Fibroblast of peridontal ligament (primary cell): ENCODE results near the gene LDLRAD1.
"Not testable (repeated sequence)": the region's sequence is repeated elsewhere in the genome, so short reads cannot be mapped to it uniquely, and the experiment has no call there.

Source experiments
- DNase-seq: peaks from one replicate; pipeline ENCODE4 v3.0.0-alpha.2; 2010; ENCODE audit errors: extremely low read depth

LDLRAD1 gene

DNA sequence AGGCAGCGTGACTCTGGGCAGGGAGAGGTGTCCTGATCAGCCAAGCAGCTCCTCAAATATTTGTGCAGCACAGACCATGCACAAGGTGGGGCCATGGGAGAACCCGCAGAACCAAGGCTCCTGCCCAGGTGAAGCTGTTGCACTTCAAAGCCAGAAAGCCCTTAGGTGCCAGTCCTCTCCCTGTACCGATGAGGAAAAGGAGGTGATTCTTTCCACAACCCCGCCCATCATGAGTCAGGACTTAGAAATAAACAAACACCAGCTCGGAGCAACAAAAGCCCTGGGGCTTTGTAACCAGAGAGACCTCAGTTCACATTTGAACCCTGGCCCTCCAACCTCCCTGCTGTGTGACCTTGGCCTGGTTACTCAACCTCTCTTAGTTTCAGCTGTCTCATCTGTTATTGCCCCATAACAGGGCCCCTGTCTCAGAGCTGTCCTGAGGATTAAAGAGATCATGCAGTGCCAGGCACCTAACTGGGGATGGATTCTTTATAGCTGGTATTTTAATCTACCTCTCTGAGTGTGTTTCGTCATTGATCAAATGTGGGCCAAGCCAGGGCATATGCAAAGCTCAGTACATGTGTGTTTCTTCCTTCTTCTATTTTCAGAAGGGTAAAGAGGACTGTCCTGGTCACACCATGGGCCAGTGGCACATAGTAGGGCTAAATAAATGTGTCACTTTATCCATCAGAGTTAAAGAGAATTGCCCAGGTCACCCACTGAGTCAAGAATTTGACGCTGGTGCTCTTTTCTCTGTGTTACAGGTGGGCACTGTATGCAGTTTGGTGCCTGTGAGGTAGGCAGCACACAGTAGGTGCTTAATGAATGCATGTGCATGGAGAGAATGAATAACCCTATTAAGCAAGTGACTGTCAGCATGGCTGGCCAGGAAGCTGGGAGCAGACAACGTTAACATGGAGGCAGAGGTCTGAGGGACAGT lies 1.4 kb downstream of the LDLRAD1 start:
- peak; percentile 23 for DNase-seq

DNA sequence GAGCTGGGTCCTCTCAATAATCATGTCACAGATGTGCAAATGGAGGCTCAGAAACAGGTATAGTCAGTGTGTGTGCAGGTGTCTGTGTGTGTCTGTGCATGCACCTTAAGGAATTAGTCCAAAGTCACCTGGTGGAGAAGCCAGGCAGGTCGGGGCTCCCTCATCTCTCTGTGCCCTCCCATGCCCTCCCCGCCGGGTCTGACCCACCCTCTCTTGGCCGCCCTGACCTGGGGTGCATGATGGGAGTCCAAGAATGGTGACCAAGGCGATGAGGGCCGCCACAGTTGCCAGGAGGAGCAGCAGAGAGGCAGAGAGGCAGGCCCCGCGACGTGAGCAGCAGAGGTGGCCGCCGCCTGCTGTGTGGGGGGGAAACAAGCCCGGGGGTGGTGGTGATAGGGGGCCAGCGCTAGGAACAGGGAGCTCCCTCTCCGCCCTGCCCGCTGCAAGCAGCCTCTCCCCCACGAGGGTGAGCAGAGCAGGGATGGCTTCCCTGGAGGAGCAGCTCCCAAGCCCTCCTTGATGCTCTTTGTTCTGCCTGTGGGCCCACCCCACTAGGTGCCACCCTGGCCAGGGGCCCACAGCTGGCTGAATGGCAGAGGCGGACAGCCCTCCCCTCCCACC lies 3.9 kb downstream of the LDLRAD1 start:
- DNase-seq = no peak

DNA sequence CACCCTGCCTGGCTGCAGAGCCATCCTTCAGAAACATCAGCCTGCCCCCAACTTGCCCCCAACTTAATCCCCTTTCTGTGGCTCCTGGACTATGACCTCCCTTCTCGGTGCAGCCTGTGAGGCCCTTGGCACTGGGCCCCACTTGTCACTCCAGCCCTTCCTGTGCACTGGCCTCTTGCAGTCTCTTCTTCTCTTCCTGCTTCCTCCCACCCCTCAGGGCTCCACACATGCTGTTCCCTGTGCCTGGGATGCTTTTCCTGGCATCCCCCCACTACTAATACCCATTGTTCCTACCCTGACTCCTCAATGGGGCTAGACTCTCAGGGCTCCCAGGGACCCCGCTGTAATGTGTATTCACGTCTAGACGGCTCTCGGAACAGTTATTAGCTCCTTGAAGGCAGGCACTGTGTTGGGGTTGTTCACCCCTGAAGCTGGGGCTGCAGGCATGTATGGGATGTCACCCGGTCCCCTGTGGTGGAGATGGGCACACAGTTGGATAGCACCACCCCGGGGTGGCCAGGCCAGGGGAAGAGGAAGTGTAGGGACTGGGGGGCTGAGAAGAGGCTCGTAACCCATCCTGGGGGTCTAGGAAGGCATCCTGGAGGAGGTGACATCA lies 4.5 kb downstream of the LDLRAD1 start:
- no peak for DNase-seq

DNA sequence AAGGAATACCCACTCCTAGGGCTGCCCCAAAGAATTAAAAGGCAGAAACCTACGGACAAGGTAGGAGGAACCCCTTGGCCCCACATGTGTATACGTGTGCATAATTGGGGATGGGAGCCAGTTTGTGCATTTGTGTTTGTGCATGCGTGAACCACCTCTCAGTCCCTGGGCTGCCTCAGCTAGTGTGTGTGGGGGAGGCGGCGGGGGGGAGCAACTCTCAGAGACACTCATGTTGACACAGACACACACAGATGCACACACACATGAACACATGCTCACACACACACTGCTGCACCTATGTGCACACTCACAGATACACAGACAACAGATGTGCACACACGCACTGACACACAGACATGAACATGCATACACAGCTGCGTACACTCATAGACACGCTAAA lies 5.1 kb downstream of the LDLRAD1 start:
- DNase-seq = no peak

DNA sequence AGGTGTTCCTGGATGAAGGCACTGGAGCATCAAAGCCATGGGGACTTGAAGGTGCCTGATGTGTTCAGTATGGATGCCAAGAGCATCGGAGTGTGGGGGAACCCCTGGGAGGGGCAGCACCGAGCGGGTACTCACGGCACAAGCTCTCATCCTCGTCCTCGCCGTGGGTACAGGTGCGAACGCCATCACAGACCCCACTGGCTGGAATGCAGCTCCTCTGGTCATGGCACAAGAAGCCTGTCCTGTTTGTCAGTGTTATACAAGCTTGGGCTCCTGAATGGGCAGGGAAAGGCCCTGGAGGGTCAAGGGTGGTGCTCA lies 6.0 kb downstream of the LDLRAD1 start:
- DNase-seq = no peak

DNA sequence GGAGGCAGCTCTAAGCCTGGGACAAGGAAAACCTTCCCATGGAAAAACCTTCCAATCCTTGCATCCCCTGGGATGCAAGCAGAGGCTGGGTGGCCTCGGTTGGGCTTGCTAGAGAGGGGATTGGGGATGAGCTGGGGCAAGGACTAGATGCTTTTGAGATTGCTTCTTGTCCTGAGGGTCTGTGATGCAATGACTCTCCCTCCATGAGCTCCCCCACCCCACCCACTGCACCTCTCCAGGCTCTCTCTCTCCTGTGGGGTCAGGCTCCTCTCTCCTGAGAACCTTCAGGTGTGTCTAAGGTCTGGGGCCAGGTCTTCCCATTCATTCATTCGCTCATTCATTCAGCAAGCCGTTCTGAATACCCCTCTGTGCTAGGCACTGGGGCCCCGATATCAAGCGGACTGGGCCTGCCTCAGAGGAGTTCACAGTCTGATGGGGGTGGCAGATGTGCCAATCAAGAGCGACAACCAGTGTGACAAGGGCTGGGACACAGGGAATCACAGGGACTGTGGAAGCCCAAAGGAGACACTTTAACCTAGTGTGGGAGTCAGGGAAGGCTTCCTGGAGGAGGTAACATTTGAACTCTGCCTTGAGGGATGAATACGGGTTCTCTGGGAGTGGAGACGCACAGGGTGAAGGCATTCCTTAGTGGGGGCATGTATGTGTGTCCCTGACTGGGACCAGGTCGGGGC lies 6.5 kb downstream of the LDLRAD1 start:
- DNase-seq = no peak

DNA sequence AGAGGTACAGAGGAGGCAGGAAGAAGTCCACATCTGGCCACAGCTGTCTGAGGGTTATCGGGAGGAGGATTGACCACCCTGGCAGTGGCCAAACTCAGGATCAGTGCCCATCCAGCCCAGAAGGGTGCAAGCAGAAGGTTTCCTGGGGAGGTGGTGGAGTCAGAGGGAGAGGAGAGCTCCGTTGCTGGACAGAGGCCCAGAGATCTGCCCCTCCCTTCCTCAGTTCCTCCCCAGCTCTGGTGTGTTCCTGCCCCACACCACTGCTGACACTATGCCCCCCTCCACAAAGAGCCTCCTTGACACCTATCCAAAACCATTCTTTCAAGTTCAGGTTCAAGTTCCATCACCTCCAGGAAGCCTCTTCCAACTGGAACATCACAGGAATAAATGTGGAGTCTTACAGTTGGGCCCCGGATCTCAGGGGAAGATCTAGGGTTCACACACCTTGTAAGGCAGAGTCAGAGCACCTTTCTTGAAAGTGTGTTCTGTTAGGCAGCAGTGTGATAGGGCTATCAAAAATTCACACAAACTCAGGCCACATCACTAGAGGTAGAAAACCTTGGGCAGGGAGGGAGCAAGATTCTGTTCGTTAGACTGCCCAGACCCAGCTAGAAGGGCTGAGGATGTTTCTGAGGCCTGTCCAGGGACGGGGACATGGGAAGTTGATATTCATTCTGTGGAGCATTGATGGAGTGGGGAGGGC lies 7.4 kb downstream of the LDLRAD1 start:
- DNase-seq = no peak

DNA sequence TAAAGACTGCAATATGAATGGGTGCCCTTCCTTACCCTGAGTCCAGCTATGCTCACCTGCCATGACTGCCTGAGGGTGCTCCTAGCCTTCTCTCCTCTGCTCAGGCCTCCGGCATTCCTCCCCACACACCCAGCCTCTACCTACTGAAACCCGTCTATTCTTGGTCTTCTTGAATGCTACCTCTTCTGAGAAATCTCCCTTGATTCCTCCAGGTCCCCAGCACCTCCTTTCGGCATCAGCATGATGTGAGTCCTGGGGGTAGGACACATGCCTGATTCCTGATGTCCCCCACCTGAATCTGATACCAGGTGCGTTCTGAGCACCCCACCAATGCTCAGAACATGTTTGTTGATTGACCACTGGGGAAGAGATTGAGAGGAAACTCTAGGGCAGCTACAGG lies 8.6 kb downstream of the LDLRAD1 start:
- DNase-seq = no peak

DNA sequence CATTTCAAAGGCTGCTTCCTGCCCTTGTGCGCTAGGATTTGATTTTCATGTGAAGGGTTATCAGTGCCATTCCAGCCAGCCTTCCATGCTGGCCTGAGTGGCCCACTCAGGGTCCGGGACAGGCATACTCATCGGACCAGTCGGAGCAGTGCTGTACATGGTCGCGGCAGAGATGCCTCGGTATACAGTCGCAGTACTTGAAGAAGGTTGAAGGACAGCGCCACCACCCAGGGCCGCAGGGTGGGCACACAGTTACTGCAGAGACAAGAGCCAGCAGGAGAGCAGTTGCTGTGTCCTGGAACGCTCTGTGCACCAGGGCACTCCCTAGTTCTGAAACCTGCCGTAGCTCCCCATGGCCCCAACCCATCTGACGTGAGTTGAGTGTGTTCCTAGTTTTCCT lies 9.1 kb downstream of the LDLRAD1 start:
- no peak for DNase-seq

DNA sequence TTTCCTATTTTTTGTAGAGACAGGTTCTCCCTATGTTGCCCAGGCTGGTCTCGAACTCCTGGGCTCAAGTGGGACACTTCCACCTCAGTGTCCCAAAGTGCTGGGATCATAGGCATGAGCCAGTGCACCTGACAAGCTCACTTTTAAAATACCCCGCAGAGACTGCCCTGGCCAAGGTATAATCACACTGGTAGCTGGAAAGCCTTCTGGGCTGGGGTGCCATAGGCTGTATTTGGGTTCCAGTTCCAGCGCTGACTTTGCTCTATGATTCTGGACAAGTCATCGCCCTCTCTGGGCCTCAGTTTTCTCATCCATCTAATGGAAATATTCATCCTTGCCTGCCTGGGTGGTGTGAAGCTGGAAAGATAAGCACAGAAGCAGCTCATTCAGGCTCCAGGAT lies 10.4 kb downstream of the LDLRAD1 start:
- DNase-seq = no peak

DNA sequence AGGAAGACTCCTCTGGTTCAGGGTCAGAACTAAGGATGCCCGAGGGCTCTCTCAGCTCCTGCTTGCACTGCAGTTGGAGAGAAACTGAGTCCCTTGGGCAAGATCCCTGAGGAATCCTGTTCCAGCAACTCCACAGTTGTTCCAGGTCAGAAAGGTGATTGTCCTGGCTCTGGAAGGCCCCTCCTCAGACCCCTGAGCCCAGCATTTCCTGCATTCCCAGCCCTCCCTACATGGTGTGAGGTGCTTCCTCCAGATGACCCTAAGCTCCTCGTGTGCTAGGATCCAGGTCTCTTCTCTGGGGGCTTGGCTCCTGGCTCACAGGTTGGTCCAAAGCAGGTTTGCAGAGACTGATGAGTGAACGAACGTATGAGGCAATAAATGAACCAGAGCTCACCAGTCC lies 11.5 kb downstream of the LDLRAD1 start:
- no peak for DNase-seq

DNA sequence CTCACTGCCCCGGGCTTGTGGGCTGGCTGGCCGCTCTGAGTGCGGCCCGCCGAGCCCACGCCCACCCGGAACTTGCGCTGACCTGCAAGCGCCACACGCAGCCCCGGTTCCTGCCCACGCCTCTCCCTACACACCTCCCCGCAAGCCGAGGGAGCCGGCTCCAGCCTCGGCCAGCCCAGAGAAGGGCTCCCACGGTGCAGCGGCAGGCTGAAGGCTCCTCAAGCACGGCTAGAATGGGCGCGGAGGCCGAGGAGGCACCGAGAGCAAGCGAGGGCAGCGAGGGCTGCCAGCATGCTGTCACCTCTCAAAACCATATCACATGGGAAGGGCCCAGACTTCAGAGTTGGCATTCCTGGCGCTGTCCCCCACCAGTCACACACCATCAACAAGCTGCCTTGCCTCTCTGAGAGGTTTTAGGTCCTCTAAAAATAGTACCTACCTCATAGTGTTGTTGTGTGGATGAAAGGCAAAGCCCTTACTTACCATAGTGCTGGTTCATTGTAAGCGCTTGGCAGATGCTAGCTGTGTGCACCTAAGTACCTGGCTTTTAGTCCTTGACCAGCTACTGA lies 13.4 kb downstream of the LDLRAD1 start:
- DNase-seq = no peak

DNA sequence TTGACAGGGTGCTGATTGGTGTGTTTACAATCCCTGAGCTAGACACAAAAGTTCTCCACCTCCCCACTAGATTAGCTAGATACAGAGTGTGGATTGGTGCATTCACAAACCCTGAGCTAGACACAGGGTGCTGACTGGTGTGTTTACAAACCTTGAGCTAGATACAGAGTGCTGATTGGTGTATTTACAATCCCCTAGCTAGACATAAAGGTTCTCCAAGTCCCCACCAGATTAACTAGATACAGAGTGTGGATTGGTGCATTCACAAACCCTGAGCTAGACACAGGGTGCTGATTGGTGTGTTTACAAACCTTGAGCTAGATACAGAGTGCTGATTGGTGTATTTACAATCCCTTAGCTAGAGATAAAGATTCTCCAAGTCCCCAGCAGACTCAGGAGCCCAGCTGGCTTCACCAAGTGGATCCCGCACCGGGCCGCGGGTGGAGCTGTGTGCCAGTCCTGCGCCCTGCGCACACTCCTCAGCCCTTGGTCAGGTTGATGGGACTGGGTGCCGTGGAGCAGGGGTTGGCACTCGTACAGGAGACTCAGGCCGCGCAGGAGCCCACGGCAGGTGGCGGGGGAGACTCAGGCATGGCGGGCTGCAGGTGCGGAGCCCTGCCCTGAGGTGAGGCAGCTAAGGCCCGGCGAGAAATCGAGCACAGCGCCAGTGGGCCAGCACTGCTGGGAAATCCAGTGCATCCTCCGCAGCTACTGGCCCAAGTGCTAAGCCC lies 14.1 kb downstream of the LDLRAD1 start:
- not testable (repeated sequence) for DNase-seq

DNA sequence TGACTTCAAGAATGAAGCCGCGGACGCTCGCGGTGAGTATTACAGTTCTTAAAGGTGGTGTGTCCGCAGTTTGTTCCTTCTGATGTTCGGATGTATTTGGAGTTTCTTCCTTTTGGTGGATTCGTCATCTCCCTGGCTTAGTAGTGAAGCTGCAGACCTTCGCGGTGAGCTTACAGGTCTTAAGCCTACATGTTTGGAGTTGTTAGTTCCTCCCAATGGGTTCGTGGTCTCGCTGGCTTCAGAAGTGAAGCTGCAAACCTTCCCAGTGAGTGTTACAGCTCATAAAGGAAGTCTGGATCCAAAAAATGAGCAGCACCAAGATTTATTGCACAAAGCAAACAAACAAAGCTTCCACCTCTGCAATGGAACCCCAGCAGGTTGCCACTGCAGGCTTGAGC lies 14.7 kb downstream of the LDLRAD1 start:
- DNase-seq = no peak

DNA sequence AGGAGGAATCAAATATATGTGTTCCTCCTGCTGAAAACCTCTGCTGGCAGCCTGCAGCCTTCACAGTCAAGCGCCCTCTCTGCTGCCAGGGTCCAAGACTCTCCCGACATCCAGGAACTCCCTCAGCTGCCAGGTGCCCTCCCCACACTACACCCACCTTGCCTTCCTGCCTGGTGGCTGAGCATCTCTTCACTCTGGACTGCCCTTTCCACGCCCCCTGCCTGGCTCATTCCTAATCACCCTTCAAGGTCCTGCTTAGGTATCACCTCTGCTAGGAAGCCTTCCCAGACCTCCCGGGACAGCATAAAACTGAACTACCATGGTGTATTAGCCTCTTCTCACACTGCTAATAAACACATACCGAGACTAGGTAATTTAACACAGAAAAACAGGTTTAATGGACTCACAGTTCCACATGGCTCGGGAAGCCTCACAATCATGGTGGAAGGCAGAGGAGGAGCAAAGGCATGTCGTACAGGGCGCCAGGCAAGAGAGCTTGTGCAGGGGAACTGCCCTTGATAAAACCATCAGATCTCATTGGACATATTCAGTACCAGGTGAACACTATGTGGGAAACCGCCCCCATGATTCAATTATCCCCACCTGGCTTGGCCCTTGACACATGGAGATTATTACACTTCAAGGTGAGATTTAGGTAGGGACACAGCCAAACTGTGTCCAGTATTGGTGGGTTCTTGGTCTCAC lies 15.3 kb downstream of the LDLRAD1 start:
- DNase-seq = no peak

DNA sequence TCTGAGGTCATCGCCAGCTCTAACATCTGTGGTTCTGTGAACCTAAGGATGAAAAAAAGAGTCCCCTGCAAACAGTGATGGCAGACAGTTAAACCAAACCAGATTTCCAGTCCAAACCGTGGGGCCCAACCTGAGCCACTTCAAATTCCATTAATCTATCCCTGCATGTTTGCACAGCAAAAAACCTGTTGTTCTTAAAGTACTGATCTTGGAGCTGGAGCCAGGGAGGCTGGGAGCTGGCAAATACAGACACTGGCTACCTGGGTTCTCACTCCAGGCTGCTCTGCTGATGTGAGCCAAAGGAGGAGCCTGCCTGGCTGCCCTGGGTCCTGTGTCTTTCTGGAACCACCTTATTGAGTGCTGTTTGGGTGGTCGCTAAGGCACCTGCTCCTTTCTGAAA lies 16.4 kb downstream of the LDLRAD1 start:
- no peak for DNase-seq

DNA sequence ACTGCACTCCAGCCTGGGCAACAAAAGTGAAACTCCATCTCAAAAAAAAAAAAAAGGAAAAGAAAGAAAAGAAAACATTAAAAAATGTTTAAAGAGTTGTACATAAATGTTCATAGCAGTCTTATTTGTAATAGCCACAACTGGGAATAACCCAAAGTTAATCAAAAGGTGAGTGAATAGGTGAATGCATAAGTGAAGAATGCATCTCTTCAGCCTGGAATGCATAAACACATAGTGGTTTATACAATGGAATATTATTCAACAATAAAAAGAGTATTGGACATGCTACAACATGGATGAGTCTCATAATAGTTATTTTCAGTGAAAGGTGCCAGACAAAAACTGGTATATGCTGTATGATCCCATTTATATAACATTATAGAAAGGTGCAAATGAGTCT lies 18.1 kb downstream of the LDLRAD1 start:
- no peak for DNase-seq

DNA sequence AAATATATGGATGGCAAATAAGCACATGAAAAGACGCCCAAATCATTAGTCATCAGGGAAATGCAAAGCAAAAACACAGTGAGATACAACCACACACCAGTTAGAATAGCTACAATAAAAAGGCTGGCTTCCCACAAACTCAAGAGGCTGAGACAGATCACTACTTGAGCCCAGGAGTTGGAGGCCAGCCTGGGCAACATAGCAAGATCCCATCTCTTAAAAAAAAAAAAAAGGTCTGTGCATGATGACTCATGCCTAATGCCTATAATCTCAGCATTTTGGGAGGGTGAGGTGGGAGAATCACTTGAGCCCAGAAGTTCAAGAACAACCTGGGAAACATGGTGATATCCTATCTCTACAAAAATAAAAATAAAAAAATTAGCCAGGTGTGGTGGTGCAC lies 19.8 kb downstream of the LDLRAD1 start:
- DNase-seq = no peak

DNA sequence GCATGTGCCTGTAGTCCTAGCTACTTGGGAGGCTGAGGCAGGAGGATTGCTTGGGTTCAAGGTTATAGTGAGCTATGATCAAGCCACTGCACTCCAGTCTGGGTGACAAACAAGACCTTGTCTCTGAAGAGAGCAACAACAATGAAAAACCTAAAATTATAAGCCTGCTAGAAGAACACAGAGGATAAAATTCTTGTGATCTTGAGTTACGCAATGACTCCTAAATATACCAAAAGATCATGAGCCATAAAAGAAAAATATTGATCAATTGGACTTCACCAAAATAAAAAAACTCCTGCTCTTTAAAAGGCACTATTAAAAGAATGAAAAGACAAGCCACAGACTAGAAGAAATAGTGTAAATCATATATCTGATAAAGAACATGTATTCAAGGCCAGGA lies 22.3 kb downstream of the LDLRAD1 start:
- DNase-seq = no peak

DNA sequence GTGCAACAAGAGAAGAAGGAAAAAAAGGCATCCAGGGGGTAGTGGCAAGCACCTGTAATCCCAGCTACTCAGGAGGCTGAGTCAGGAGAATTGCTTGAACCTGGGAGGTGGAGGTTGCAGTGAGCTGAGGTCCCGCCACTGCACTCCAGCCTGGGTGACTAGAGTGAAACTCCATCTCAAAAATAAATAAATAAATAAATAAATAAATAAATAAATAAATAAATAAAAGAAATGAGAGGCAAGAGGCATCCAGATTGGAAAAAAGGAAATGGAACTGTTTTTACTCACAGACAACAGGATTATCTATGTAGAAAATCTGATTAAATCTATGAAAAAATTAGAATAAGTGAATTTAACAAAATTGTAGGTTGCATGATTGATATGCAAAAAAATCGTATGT lies 23.5 kb downstream of the LDLRAD1 start:
- DNase-seq = not testable (repeated sequence)
